Immature natural killer cell (primary cell): ENCODE measurements around the gene APOA5. TPM values are rescaled to one million over a fixed set of nuclear protein-coding genes. Genes with fewer than 3 reads are reported as not detected.

Source experiments
- DNase-seq, 3 donors: peaks; one replicate each; pipeline ENCODE4 v3.0.0; 2022; ENCODE audit warnings: mixed read lengths in 1 of 3
- H3K27ac Mint-ChIP-seq, 6 donors: one replicate each; pipeline ENCODE4 v1.8.0; 2020; ENCODE audit warnings: mixed read lengths in 6 of 6, mild to moderate bottlenecking in 5 of 6, inconsistent platforms in 4 of 6, moderate library complexity in 3 of 6
- H3K27me3 Mint-ChIP-seq, 3 donors: one replicate each; pipeline ENCODE4 v1.8.0; 2020 to 2021; ENCODE audit warnings: low read depth in 3 of 3, mild to moderate bottlenecking in 3 of 3, mixed read lengths in 3 of 3, moderate library complexity in 3 of 3, inconsistent platforms in 1 of 3
- H3K36me3 Mint-ChIP-seq, 3 donors: one replicate each; pipeline ENCODE4 v1.8.0; 2020; ENCODE audit warnings: mixed read lengths in 3 of 3, inconsistent platforms in 2 of 3, mild to moderate bottlenecking in 2 of 3
- H3K4me1 Mint-ChIP-seq, 2 donors: one replicate each; pipeline ENCODE4 v1.8.0; 2020; ENCODE audit warnings: inconsistent platforms in 2 of 2, mild to moderate bottlenecking in 2 of 2, mixed read lengths in 2 of 2, moderate library complexity in 1 of 2
- H3K4me3 Mint-ChIP-seq, 5 donors: one replicate each; pipeline ENCODE4 v1.8.0; 2020; ENCODE audit warnings: mild to moderate bottlenecking in 5 of 5, mixed read lengths in 5 of 5, inconsistent platforms in 3 of 5, moderate library complexity in 3 of 5
- H3K9me3 Mint-ChIP-seq, 6 donors: one replicate each; pipeline ENCODE4 v1.8.0; 2020; ENCODE audit warnings: mild to moderate bottlenecking in 6 of 6, mixed read lengths in 6 of 6, inconsistent platforms in 4 of 6, moderate library complexity in 3 of 6
- polyA plus RNA-seq, 3 donors: library from polyadenylated mRNA; unstranded; fragments of 300-500 nt; fragmentation: Illumina TruSeq; gene quantifications; one replicate each; pipeline ENCODE4 v1.2.3, GENCODE V29; 2021

The APOA5 gene
- polyA plus RNA-seq, 3 donors from 2014 or later: not detected

DNA sequence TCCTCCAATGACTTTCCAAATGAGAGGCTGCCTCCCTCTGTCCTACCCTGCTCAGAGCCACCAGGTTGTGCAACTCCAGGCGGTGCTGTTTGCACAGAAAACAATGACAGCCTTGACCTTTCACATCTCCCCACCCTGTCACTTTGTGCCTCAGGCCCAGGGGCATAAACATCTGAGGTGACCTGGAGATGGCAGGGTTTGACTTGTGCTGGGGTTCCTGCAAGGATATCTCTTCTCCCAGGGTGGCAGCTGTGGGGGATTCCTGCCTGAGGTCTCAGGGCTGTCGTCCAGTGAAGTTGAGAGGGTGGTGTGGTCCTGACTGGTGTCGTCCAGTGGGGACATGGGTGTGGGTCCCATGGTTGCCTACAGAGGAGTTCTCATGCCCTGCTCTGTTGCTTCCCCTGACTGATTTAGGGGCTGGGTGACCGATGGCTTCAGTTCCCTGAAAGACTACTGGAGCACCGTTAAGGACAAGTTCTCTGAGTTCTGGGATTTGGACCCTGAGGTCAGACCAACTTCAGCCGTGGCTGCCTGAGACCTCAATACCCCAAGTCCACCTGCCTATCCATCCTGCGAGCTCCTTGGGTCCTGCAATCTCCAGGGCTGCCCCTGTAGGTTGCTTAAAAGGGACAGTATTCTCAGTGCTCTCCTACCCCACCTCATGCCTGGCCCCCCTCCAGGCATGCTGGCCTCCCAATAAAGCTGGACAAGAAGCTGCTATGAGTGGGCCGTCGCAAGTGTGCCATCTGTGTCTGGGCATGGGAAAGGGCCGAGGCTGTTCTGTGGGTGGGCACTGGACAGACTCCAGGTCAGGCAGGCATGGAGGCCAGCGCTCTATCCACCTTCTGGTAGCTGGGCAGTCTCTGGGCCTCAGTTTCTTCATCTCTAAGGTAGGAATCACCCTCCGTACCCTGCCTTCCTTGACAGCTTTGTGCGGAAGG, 40.9 kb upstream of the APOA5 start:
- DNase-seq: no peak
- Mint-ChIP-seq H3K27me3 (peaks cover 0 to 5% (median 5%) of the 10 kb centered on the region in 3 donors), H3K36me3 (no peaks in the 10 kb centered on the region), H3K27ac (no peak overlapping the region), H3K4me1 (peaks cover 14 to 18% of the 10 kb centered on the region in 2 donors), H3K9me3 (no peaks in the 10 kb centered on the region), H3K4me3 (no peak overlapping the region)

DNA sequence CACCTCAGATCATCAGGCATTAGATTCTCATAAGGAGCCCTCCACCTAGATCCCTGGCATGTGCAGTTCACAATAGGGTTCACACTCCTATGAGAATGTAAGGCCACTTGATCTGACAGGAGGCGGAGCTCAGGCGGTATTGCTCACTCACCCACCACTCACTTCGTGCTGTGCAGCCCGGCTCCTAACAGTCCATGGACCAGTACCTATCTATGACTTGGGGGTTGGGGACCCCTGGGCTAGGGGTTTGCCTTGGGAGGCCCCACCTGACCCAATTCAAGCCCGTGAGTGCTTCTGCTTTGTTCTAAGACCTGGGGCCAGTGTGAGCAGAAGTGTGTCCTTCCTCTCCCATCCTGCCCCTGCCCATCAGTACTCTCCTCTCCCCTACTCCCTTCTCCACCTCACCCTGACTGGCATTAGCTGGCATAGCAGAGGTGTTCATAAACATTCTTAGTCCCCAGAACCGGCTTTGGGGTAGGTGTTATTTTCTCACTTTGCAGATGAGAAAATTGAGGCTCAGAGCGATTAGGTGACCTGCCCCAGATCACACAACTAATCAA, 40.2 kb upstream of the APOA5 start:
- Mint-ChIP-seq H3K27ac (no peak overlapping the region), H3K4me1 (peaks cover 14 to 18% of the 10 kb centered on the region in 2 donors), H3K36me3 (no peaks in the 10 kb centered on the region)

DNA sequence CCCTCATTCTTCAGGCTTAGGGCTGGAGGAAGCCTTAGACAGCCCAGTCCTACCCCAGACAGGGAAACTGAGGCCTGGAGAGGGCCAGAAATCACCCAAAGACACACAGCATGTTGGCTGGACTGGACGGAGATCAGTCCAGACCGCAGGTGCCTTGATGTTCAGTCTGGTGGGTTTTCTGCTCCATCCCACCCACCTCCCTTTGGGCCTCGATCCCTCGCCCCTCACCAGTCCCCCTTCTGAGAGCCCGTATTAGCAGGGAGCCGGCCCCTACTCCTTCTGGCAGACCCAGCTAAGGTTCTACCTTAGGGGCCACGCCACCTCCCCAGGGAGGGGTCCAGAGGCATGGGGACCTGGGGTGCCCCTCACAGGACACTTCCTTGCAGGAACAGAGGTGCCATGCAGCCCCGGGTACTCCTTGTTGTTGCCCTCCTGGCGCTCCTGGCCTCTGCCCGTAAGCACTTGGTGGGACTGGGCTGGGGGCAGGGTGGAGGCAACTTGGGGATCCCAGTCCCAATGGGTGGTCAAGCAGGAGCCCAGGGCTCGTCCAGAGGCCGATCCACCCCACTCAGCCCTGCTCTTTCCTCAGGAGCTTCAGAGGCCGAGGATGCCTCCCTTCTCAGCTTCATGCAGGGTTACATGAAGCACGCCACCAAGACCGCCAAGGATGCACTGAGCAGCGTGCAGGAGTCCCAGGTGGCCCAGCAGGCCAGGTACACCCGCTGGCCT, 38.7 kb upstream of the APOA5 start:
- Mint-ChIP-seq H3K9me3 (no peaks in the 10 kb centered on the region), H3K4me1 (peaks cover 6 to 8% of the 10 kb centered on the region in 2 donors), H3K36me3 (no peaks in the 10 kb centered on the region), H3K27ac (no peak overlapping the region), H3K4me3 (no peak overlapping the region), H3K27me3 (peaks cover 0 to 4% (median 4%) of the 10 kb centered on the region in 3 donors)
- DNase-seq: no peak

More for the DNA sequence above, 40.2 kb upstream of the APOA5 start:
- H3K27me3 Mint-ChIP-seq: peaks cover 0 to 5% (median 5%) of the 10 kb centered on the region in 3 donors
- DNase-seq: no peak
- no peak overlapping the region for H3K4me3 Mint-ChIP-seq
- H3K9me3 Mint-ChIP-seq: no peaks in the 10 kb centered on the region

DNA sequence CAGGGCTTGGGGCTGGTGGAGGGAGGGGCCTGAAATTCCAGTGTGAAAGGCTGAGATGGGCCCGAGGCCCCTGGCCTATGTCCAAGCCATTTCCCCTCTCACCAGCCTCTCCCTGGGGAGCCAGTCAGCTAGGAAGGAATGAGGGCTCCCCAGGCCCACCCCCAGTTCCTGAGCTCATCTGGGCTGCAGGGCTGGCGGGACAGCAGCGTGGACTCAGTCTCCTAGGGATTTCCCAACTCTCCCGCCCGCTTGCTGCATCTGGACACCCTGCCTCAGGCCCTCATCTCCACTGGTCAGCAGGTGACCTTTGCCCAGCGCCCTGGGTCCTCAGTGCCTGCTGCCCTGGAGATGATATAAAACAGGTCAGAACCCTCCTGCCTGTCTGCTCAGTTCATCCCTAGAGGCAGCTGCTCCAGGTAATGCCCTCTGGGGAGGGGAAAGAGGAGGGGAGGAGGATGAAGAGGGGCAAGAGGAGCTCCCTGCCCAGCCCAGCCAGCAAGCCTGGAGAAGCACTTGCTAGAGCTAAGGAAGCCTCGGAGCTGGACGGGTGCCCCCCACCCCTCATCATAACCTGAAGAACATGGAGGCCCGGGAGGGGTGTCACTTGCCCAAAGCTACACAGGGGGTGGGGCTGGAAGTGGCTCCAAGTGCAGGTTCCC, 38.0 kb upstream of the APOA5 start, which contains the start of gene APOC3:
TSS of gene APOC3 (plus strand) at position 383 of the 659 bp plus-strand sequence. CDS start 676 bp downstream, outside the sequence.
- Mint-ChIP-seq H3K27me3 (peaks cover 0 to 2% (median 2%) of the 10 kb centered on the region in 3 donors), H3K9me3 (no peaks in the 10 kb centered on the region), H3K4me1 (peaks cover under 1% of the 10 kb centered on the region in 2 donors), H3K4me3 (no peak within 1 kb of the TSS), H3K27ac (no peak within 1 kb of the TSS), H3K36me3 (no peaks in the 10 kb centered on the region)
- no peak for DNase-seq

GRCh38 chr11:116828632-116829524, 37.2 kb upstream of the APOA5 start:
- Mint-ChIP-seq H3K9me3 (no peaks in the 10 kb centered on the region), H3K27ac (no peak overlapping the region), H3K4me1 (no peaks in the 10 kb centered on the region), H3K4me3 (no peak overlapping the region), H3K27me3 (no peaks in the 10 kb centered on the region), H3K36me3 (no peaks in the 10 kb centered on the region)
- no peak for DNase-seq

DNA sequence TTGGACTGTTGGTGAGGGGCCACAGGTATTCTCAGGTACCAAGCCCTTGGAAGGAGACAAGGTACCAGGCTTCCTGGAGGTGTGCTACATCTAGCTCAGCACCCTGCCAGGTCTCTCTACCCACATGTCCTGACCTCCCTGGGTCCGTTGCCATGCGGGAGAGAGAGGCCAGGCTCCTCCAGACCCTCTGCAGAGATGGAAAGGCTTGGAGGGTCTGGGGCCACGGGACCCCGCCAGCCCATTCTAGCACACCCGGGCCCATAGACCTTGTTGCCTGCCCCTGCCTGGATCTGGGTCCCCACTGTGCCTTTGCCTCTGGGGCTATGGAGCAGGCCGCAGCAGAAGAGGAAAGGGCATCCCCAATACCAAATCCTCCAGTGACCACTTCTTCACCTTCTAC, 35.8 kb upstream of the APOA5 start:
- Mint-ChIP-seq H3K27me3 (no peaks in the 10 kb centered on the region), H3K36me3 (no peaks in the 10 kb centered on the region), H3K4me3 (no peak overlapping the region), H3K9me3 (no peaks in the 10 kb centered on the region), H3K4me1 (no peaks in the 10 kb centered on the region), H3K27ac (no peak overlapping the region)
- no peak for DNase-seq

DNA sequence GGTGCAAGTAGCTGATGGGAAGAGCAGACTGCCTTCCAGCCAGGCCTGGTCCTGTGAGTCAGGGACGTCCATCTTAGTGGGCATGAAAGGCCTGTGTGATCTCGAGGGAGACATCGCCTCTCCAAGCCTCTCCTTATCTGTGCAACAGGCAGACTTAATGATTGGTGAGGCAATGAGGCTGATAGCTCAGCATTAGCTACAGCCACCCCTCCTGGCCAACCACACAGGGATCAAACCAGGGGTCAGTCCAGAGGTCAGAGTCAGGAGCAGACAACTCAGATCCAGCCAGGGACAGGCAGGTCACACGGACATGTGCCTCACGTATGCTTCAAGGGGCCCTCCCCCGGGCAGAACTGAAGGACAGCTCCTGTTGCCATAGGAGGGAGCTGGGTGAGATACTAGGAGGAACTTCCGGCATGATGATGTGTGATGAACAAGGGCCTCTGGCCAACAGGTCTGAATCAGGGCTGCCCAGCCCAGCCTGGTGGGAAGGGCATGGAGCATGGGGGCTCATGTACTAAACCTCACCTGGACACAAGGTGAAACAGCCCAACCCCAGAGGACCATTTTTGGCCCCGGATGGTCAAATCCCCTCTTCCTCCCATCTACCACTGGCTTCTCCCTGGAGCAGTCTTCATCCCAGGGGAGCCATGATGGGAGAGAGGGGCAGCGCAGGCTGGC, 35.2 kb upstream of the APOA5 start:
- H3K36me3 Mint-ChIP-seq: no peaks in the 10 kb centered on the region
- no peaks in the 10 kb centered on the region for H3K27me3 Mint-ChIP-seq
- H3K4me1 Mint-ChIP-seq: no peaks in the 10 kb centered on the region
- no peaks in the 10 kb centered on the region for H3K9me3 Mint-ChIP-seq
- no peak overlapping the region for H3K27ac Mint-ChIP-seq
- DNase-seq: no peak
- no peak overlapping the region for H3K4me3 Mint-ChIP-seq

GRCh38 chr11:116825854-116826750, 34.4 kb upstream of the APOA5 start:
- Mint-ChIP-seq H3K27me3 (no peaks in the 10 kb centered on the region), H3K36me3 (no peaks in the 10 kb centered on the region), H3K9me3 (no peaks in the 10 kb centered on the region), H3K4me3 (no peak overlapping the region), H3K4me1 (no peaks in the 10 kb centered on the region), H3K27ac (no peak overlapping the region)
- no peak for DNase-seq

- no peaks in the 10 kb centered on the region for H3K9me3 Mint-ChIP-seq
- H3K4me3 Mint-ChIP-seq: no peak overlapping the region
- H3K27me3 Mint-ChIP-seq: no peaks in the 10 kb centered on the region
- H3K4me1 Mint-ChIP-seq: no peaks in the 10 kb centered on the region
- no peaks in the 10 kb centered on the region for H3K36me3 Mint-ChIP-seq
- no peak for DNase-seq
- no peak overlapping the region for H3K27ac Mint-ChIP-seq
Measured at GRCh38 chr11:116825434-116825833, 33.8 kb upstream of the APOA5 start.

- H3K9me3 Mint-ChIP-seq: no peaks in the 10 kb centered on the region
- no peaks in the 10 kb centered on the region for H3K27me3 Mint-ChIP-seq
- no peak within 1 kb of the TSS for H3K4me3 Mint-ChIP-seq
- no peak for DNase-seq
- H3K4me1 Mint-ChIP-seq: no peaks in the 10 kb centered on the region
- no peaks in the 10 kb centered on the region for H3K36me3 Mint-ChIP-seq
- no peak within 1 kb of the TSS for H3K27ac Mint-ChIP-seq
Measured at GRCh38 chr11:116823031-116823843, 31.6 kb upstream of the APOA5 start, which contains the start of gene APOA4. Gene APOA4, minus strand, starts transcription at chr11:116823304. Its CDS starts 113 bp downstream, at chr11:116823191.

DNA sequence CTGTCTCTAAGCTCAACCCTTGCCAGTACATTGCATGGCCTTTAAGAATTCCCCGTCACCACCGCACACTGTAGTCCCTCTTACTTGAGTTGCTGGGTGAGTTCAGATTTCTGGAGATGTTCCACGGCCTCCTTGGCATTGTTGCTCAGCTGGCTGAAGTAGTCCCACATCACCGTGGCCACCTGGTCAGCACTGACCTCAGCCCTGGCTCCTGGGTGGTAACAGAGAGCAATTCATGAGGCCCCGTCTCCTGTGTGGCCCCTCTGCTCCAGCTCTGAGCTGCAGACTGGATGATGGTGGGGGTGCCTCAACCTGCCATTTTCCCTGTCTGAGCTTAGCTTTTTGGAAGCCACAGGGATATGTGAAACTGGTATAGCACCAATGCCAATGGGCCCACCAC, 30.9 kb upstream of the APOA5 start:
- no peaks in the 10 kb centered on the region for H3K36me3 Mint-ChIP-seq

More for the DNA sequence above, 30.9 kb upstream of the APOA5 start:
- Mint-ChIP-seq H3K9me3 (no peaks in the 10 kb centered on the region), H3K27ac (no peak overlapping the region), H3K4me1 (no peaks in the 10 kb centered on the region), H3K27me3 (no peaks in the 10 kb centered on the region), H3K4me3 (no peak overlapping the region)
- DNase-seq: no peak
